GM21390 (cell line): ENCODE data around the gene CXCL14.

Experiments
- ATAC-seq: cut with Tn5 transposase; IDR thresholded peaks from one replicate; pipeline ENCODE4 v1.9.1; 2021; ENCODE audit not compliant: unreplicated experiment

Gene CXCL14

GRCh38 chr5:135578685-135579341 is at the start of gene CXCL14:
Gene CXCL14, minus strand, starts transcription at chr5:135578991. Its CDS starts 213 bp downstream, at chr5:135578778.
- ATAC-seq, result no peak

- ATAC-seq, result no peak
Measured at GRCh38 chr5:135626636-135627035, 47.8 kb upstream of the CXCL14 start.

- ATAC-seq, result no peak
Measured at GRCh38 chr5:135625961-135626360, 47.2 kb upstream of the CXCL14 start.

GRCh38 chr5:135625486-135625885 is 46.7 kb upstream of the CXCL14 start:
- ATAC-seq, result no peak

- no peak for ATAC-seq
Measured at GRCh38 chr5:135625061-135625460, 46.3 kb upstream of the CXCL14 start.

- no peak for ATAC-seq
Measured at GRCh38 chr5:135623186-135623715, 44.5 kb upstream of the CXCL14 start.

- ATAC-seq, result no peak
Measured at GRCh38 chr5:135615581-135616260, 36.9 kb upstream of the CXCL14 start.

- ATAC-seq, result no peak
Measured at GRCh38 chr5:135615171-135615570, 36.4 kb upstream of the CXCL14 start.

- ATAC-seq, result no peak
Measured at GRCh38 chr5:135609981-135610380, 31.2 kb upstream of the CXCL14 start.

- ATAC-seq, result no peak
Measured at GRCh38 chr5:135608761-135609443, 30.1 kb upstream of the CXCL14 start.

- no peak for ATAC-seq
Measured at GRCh38 chr5:135608361-135608760, 29.6 kb upstream of the CXCL14 start.

GRCh38 chr5:135606431-135606830 is 27.6 kb upstream of the CXCL14 start:
- ATAC-seq, result no peak

- ATAC-seq, result no peak
Measured at GRCh38 chr5:135605221-135605620, 26.4 kb upstream of the CXCL14 start.

GRCh38 chr5:135604056-135604455 is 25.3 kb upstream of the CXCL14 start:
- no peak for ATAC-seq

GRCh38 chr5:135602882-135603721 is 24.3 kb upstream of the CXCL14 start:
- ATAC-seq, result no peak

GRCh38 chr5:135601466-135601865 is 22.7 kb upstream of the CXCL14 start:
- ATAC-seq, result no peak

GRCh38 chr5:135600971-135601381 is 22.2 kb upstream of the CXCL14 start:
- ATAC-seq, result no peak

GRCh38 chr5:135600152-135600570 is 21.4 kb upstream of the CXCL14 start:
- no peak for ATAC-seq

- ATAC-seq, result no peak
Measured at GRCh38 chr5:135599421-135600151, 20.8 kb upstream of the CXCL14 start.

GRCh38 chr5:135598691-135599395 is 20.1 kb upstream of the CXCL14 start:
- no peak for ATAC-seq
